HL-60/S4 treated with phorbol 12-myristate 13-acetate at 8.2 ng/mL for 4 days and 3 days (cell line): ENCODE data around the gene VSTM1.

ENCODE experiments used
- in situ Hi-C: fragments of 300-500 bp; cut with MboI; formaldehyde crosslinking; loops from 2 replicates; pipeline ENCODE4 v1.15.0; 2022; ENCODE audit warnings: low sequenced_read_pairs

VSTM1 gene

GRCh38 chr19:54014920-54015560, 48.7 kb downstream of the VSTM1 start:
- in situ Hi-C loops, result no loop called here

DNA sequence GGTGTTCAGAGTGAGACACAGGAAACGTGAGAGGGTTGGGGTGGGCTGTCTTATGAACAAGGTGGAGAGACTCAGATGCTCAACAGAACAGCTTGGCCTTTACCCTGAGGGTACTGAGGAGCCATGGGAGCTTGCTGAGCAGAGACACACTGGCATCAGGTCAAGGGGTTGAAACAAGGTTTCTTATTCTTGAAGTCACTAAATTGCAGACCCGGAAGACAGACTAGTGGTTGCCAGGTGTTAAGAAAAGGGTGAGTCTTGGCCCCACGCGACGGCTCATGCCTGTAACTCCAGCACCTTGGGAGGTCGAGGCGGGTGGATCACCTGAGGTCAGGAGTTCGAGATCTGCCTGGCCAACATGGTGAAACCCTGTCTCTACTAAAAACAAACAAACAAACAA, 49.8 kb downstream of the VSTM1 start:
- in situ Hi-C loops, result no loop called here

DNA sequence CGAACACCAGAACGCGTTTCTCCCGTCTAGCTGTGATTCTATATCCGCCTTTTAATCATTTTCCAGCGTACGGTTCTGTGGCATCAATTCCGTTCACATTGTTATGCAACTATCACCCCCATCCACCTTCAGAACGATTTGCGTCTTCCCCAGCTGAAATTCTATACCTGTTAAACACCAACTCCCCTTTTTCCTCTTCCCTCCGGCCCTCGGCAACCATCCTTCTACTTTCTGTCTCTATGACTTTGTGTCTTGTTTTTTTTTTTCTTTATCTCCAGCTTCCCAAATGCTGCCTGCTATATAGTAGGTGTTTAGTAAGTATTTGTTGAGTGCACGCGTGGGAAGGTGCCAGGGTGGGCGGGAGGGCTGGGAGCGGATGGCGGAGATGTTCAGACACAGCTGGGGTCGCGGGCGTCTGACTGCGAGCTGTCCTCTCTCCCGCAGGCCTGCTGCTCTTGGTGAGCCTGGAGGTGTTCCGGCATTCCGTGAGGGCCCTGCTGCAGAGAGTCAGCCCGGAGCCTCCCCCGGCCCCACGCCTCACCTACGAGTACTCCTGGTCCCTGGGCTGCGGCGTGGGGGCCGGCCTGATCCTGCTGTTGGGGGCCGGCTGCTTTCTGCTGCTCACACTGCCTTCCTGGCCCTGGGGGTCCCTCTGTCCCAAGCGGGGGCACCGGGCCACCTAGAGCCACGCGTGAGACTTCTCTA, 52.0 kb downstream of the VSTM1 start:
- in situ Hi-C loops, result no loop called here

DNA sequence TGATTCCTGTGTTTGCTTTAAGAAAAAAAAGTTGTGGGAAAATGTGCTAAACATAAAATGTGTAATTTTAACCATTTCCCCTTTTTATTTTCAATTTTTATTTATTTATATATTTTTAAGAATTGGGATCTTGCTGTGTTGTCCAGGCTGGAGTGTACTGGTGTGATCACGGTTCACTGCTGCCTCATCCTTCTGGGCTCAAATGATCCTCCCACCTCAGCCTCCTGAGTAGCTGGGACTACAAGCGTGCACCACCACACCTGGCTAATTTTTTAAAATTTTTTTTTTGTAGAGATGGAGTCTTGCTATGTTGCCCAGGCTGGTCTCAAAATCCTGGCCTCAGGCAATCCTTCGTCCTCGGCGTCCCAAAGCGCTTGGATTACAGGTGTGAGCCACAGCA, 53.2 kb downstream of the VSTM1 start:
- in situ Hi-C loops, result no loop called here

- in situ Hi-C loops, result no loop called here
These were observed 54.3 kb downstream of the VSTM1 start for GRCh38 chr19:54009440-54009839.

DNA sequence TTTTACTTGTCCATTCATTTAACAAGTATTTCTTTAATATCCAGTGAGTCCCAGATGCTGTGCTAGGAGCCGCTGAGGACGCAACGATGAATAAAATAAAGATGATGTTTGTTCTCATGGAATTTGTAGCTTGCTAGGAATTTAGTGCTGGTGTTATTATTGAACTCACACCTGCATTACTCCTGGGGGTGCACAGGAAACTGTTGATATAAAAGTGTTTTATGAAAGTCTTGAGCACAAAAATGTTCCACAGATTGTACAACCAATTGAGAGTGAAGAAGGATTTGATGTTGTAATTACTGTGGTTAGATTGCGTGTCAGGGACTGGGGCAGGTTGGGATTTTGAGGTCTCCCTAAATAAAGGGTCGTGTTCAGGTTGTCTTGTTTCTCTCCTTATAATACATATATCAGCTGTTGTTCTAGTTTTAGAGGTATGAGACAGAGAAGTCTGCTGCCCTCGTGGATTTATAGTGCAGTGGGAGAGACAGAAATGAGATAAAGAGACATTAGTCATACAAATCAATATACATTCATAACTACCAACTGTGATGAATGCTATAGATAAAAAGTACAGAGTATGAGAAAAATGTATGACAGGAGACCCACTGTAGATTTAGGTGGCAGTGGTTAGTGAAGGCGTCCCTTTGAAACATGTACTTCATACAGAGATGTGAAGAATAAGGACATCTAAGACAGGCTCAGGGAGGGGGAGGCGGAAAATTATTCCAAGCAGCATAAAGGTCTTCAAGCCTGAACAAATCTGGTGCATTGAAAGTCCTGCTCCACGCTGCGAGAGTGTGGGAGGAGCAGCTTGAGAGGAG, 61.0 kb downstream of the VSTM1 start:
- in situ Hi-C loops, result no loop called here

- in situ Hi-C loops, result no loop called here
These were observed 62.2 kb downstream of the VSTM1 start for GRCh38 chr19:54001496-54001895.

DNA sequence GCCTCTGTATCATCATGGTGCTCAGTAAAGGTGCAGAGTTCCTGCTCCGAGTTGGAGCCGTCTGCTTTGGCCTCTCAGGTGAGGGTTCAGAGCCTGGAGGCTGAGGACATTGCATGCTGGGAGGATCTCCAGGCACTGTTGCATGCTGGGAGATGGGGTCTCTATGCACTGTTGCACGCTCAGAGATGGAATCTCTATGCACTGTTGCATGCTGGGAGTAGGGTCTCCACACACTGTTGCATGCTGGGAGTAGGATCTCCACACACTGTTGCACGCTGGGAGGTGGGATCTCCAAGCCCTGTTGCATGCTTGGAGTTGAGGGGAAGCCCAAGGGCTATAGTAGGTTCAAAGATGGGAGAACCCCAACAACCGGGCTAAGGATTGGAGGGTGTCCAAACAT, 64.0 kb downstream of the VSTM1 start:
- in situ Hi-C loops, result no loop called here

GRCh38 chr19:53998223-53998622, 65.5 kb downstream of the VSTM1 start:
- in situ Hi-C loops, result no loop called here

DNA sequence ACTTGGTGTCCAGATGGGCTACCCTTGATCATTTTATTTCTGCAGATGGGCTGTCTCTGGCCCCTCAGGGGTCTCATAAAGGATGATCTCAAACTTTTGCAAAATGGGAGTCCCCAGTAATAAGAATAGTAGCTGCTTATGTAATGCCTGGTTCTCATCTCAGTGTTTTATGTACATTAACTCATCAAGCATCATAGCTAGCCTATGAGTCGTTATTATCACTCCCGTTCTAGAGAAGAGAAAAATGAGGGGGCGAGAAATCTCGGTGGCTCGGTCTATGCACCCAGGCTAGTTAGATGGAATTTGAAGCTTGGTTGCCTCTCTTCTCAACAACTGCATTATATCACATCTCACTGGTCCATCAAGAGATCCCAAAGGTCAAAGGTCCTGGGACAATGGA, 68.9 kb downstream of the VSTM1 start:
- in situ Hi-C loops, result no loop called here

- in situ Hi-C loops, result no loop called here
These were observed 70.2 kb downstream of the VSTM1 start for GRCh38 chr19:53993448-53993847.

DNA sequence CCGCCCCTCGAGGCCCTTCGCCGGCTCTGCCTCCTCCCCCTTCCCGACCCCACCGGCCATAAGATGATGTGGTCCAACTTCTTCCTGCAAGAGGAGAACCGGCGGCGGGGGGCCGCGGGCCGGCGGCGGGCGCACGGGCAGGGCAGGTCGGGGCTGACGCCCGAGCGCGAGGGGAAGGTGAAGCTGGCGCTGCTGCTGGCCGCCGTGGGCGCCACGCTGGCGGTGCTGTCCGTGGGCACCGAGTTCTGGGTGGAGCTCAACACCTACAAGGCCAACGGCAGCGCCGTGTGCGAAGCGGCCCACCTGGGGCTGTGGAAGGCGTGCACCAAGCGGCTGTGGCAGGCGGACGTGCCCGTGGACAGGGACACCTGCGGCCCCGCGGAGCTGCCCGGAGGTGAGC, 70.9 kb downstream of the VSTM1 start:
- in situ Hi-C loops, result no loop called here

DNA sequence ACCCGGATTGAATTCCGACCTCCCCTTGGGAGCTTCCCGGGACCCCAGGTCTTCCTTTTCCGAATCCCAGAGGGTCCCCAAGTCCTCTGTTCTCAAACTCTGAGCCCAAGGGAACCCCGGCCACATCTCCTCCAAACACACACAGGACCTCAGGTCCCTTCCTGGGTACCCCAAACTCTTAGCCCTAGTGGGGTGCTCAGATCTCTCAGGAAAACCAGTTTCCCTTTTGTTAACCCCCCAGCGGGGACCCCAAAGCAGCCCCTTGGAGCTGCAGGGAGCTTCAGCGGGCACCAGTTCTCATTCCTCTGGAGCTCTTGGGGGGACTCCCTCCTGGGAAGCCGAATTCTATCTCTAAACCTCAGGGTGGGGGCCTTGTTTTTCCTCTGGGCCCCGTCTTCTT, 71.5 kb downstream of the VSTM1 start:
- in situ Hi-C loops, result no loop called here

GRCh38 chr19:53991224-53992113, 72.2 kb downstream of the VSTM1 start, which contains the start of gene CACNG6:
CACNG6 (plus strand) TSS chr19:53991637; CDS start chr19:53992878, 1,241 bp downstream.
- in situ Hi-C loops, result no loop called here
